Sigmoid colon (tissue), 7 donors: Measurements from ENCODE around the gene CSH1. TPM values are rescaled to one million over a fixed set of nuclear protein-coding genes. Genes with fewer than 3 reads are reported as not detected.
A peak's percentile ranks its signal among the peaks of the same experiment; 100 is the strongest.
"Not testable (repeated sequence)": the region's sequence is repeated elsewhere in the genome, so short reads cannot be mapped to it uniquely, and the experiment has no call there.

Experiments used
- DNase-seq: peaks from one replicate; pipeline ENCODE4 v3.0.0-alpha.2; 2019
- H3K27ac ChIP-seq, 4 donors: fragments of 200-600 bp; sonication (generic); one replicate each; pipeline ENCODE4 v1.5.1; 2016 to 2019; ENCODE audit warnings: mild to moderate bottlenecking in 1 of 4
- H3K27me3 ChIP-seq, 3 donors: fragments of 200-600 bp; sonication (generic); one replicate each; pipeline ENCODE4 v1.5.1; 2019; ENCODE audit warnings: mild to moderate bottlenecking in 1 of 3
- H3K36me3 ChIP-seq, 4 donors: fragments of 200-600 bp; sonication (generic); one replicate each; pipeline ENCODE4 v1.5.1; 2016 to 2019
- H3K4me1 ChIP-seq, 4 donors: fragments of 200-600 bp; sonication (generic); one replicate each; pipeline ENCODE4 v1.5.1; 2017 to 2019
- H3K4me3 ChIP-seq, 4 donors: fragments of 200-600 bp; sonication (generic); one replicate each; pipeline ENCODE4 v1.5.1; 2017 to 2019; ENCODE audit warnings: mild to moderate bottlenecking in 2 of 4, moderate library complexity in 1 of 4
- H3K9me3 ChIP-seq, 4 donors: fragments of 200-600 bp in 3 of 4; sonication (generic) in 3 of 4; one replicate each; pipeline versions ENCODE4 v1.5.1 to v1.6.1; 2013 to 2019
- CTCF ChIP-seq, 4 experiments: fragments of 450-650 bp in 3 of 4; fragments of 200-600 bp in 1 of 4; IDR thresholded peaks; one replicate each; pipeline ENCODE4 v1.5.1; 2016 to 2019; ENCODE audit warnings: antibody characterized with exemption in 4 of 4, mild to moderate bottlenecking in 3 of 4, moderate library complexity in 2 of 4
- EP300 ChIP-seq, 4 donors: sonication (generic); formaldehyde crosslinking; IDR thresholded peaks; one replicate each; pipeline ENCODE4 v1.6.1; 2017; ENCODE audit warnings: antibody characterized with exemption in 4 of 4
- POLR2A ChIP-seq, 2 donors: fragments of 450-650 bp; IDR thresholded peaks; one replicate each; pipeline ENCODE4 v1.6.1; 2016; ENCODE audit warnings: antibody characterized with exemption in 2 of 2, mild to moderate bottlenecking in 2 of 2, moderate library complexity in 2 of 2
- POLR2AphosphoS5 ChIP-seq, 4 donors: sonication (generic); formaldehyde crosslinking; IDR thresholded peaks; one replicate each; pipeline ENCODE4 v1.6.1; 2017; ENCODE audit warnings: antibody characterized with exemption in 4 of 4
- WGBS, 2 donors: extraction: QIAGEN DNeasy Blood & Tissue Kit; methylation state at CpG; one replicate each; pipeline ENCODE4 v1.1.7; 2013; 5-methylcytosine and 5-hydroxymethylcytosine counted together
- intact Hi-C: fragments of 100-400 bp; cut with DNase I; formaldehyde crosslinking; loops from one replicate; pipeline ENCODE4 v1.15.1; 2023
- polyA plus RNA-seq, 3 donors: library from polyadenylated mRNA; stranded (reverse); fragments of 200-250 nt; gene quantifications; one replicate each; pipeline ENCODE4 v1.2.3, GENCODE V29; 2013
- total RNA-seq, 4 donors: library from RNA; depleted of rRNA; stranded (reverse); fragments of >200 nt; gene quantifications; one replicate each; pipeline ENCODE4 v1.1.0, GENCODE V29; 2016
- donor health status: healthy with polysubstance abuse.
- donor health status: Bipolar disorder and iron deficiency.
- donor health status: healthy.

The CSH1 gene
- total and polyA plus RNA-seq, 7 donors, result not detected

DNA sequence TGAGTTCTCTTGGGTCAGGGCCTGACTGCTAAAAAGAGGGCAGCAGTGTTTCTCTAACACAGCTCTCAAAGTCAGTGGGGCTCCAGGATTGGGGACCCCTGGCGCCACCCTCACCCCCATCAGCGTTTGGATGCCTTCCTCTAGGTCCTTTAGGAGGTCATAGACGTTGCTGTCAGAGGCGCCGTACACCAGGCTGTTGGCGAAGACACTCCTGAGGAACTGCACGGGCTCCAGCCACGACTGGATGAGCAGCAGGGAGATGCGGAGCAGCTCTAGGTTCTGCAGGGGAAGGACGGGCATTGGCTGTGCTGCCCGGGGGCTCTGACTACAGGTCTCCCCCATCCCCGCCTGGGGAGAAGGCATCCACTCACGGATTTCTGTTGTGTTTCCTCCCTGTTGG is 21.3 kb upstream of the CSH1 start:
- H3K36me3 ChIP-seq, result no peaks in the 10 kb centered on the region
- intact Hi-C loops, result loop anchor here (2.0 kb wide), 1 partner anchor 109 kb away; no protein-coding TSS in a partner anchor
- H3K27me3 ChIP-seq, result peaks cover 0 to 6% (median 0%) of the 10 kb centered on the region in 3 donors
- no peaks in the 10 kb centered on the region for H3K4me1 ChIP-seq
- 77 to 86% methylated on average over 13 of the region's 13 CpGs for WGBS, 2 donors
- H3K9me3 ChIP-seq, result no peaks in the 10 kb centered on the region
- H3K27ac ChIP-seq, result no peak overlapping the region
- TF ChIP-seq EP300 (IDR thresholded peaks at IDR 0.05) (no peak), POLR2A (IDR thresholded peaks at IDR 0.05) (no peak), CTCF (IDR thresholded peaks at IDR 0.05) (no peak), POLR2AphosphoS5 (IDR thresholded peaks at IDR 0.05) (no peak)
- H3K4me3 ChIP-seq, result no peak overlapping the region
- DNase-seq, result no peak

DNA sequence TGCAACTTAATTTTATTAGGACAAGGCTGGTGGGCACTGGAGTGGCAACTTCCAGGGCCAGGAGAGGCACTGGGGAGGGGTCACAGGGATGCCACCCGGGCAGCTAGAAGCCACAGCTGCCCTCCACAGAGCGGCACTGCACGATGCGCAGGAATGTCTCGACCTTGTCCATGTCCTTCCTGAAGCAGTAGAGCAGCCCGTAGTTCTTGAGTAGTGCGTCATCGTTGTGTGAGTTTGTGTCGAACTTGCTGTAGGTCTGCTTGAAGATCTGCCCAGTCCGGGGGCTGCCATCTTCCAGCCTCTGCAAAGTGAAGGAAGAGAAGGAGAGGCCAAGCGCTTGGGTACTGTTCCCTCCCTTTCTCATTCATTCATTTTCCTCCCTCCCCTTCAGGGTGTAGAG is 20.8 kb upstream of the CSH1 start:
- H3K4me1 ChIP-seq, intact Hi-C loops, H3K27ac ChIP-seq, H3K27me3 ChIP-seq, H3K36me3 ChIP-seq, H3K4me3 ChIP-seq, DNase-seq, H3K9me3 ChIP-seq: not testable (repeated sequence)
- 86 to 96% methylated on average over 11 of the region's 11 CpGs for WGBS, 2 donors

DNA sequence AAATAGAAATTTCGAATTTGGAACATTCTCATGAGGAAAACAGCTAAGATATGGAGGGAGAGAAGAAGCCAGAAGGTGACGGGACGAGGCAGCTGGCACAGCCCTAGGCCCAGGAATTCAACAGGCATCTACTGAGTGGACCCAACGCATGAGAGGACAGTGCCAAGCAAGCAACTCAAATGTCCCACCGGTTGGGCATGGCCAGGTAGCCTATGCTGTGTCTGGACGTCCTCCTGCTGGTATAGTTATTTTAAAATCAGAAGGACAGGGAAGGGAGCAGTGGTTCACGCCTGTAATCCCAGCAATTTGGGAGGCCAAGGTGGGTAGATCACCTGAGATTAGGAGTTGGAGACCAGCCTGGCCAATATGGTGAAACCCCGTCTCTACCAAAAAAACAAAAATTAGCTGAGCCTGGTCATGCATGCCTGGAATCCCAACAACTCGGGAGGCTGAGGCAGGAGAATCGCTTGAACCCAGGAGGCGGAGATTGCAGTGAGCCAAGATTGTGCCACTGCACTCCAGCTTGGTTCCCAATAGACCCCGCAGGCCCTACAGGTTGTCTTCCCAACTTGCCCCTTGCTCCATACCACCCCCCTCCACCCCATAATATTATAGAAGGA is 20.3 kb upstream of the CSH1 start:
- TF ChIP-seq POLR2AphosphoS5 (IDR thresholded peaks at IDR 0.05) (no peak), EP300 (IDR thresholded peaks at IDR 0.05) (no peak), POLR2A (IDR thresholded peaks at IDR 0.05) (no peak), CTCF (IDR thresholded peaks at IDR 0.05) (no peak)
- Histone ChIP-seq H3K27ac (no peak overlapping the region), H3K4me3 (no peak overlapping the region), H3K9me3 (no peaks in the 10 kb centered on the region), H3K4me1 (no peaks in the 10 kb centered on the region), H3K27me3 (peaks cover 0 to 6% (median 0%) of the 10 kb centered on the region in 3 donors), H3K36me3 (no peaks in the 10 kb centered on the region)
- DNase-seq, result no peak
- intact Hi-C loops, result no loop called here
- 82 to 89% methylated on average over 12 of the region's 12 CpGs for WGBS, 2 donors

- H3K4me1 ChIP-seq, DNase-seq, H3K9me3 ChIP-seq, H3K36me3 ChIP-seq, intact Hi-C loops, H3K27ac ChIP-seq, H3K4me3 ChIP-seq: not testable (repeated sequence)
- H3K27me3 ChIP-seq, result peaks cover 0 to 11% (median 0%) of the 10 kb centered on the region in 3 donors
- WGBS, 2 donors, result 63 to 66% methylated on average over 10 of the region's 10 CpGs
These were observed 19.4 kb upstream of the CSH1 start for GRCh38 chr17:63915753-63916152.

DNA sequence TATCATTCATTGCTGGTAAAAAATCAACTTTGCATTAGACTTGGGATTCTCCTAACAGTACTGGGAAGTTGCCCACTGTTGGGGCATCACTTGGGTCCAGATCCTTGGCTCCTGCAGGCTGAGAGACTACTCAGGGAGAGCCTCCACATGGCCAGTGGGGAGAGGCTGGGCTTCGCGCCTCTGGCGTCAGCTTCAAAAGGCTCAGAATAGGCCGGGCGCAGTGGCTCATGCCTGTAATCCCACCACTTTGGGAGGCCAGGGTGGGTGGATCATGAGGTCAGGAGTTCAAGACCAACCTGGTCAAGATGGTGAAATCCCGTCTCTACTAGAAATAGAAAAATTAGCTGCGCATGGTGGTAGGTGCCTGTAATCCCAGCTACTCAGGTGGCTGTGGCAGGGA is 18.1 kb upstream of the CSH1 start:
- H3K4me3 ChIP-seq, result no peak overlapping the region
- TF ChIP-seq POLR2AphosphoS5 (IDR thresholded peaks at IDR 0.05) (no peak), CTCF (IDR thresholded peaks at IDR 0.05) (no peak), POLR2A (IDR thresholded peaks at IDR 0.05) (no peak), EP300 (IDR thresholded peaks at IDR 0.05) (no peak)
- no peaks in the 10 kb centered on the region for H3K36me3 ChIP-seq
- no peaks in the 10 kb centered on the region for H3K9me3 ChIP-seq
- peaks cover 0 to 11% (median 0%) of the 10 kb centered on the region in 3 donors for H3K27me3 ChIP-seq
- H3K27ac ChIP-seq, result no peak overlapping the region
- 93 to 94% methylated on average over 7 of the region's 7 CpGs for WGBS, 2 donors
- intact Hi-C loops, result loop anchor here (5.0 kb wide), 1 partner anchor 78 kb away; no protein-coding TSS in a partner anchor
- no peaks in the 10 kb centered on the region for H3K4me1 ChIP-seq
- DNase-seq, result no peak

GRCh38 chr17:63911657-63912100 is 15.3 kb upstream of the CSH1 start:
- no peak overlapping the region for H3K27ac ChIP-seq
- H3K36me3 ChIP-seq, result no peaks in the 10 kb centered on the region
- H3K9me3 ChIP-seq, result no peaks in the 10 kb centered on the region
- H3K4me1 ChIP-seq, result no peaks in the 10 kb centered on the region
- no peak overlapping the region for H3K4me3 ChIP-seq
- intact Hi-C loops, result loop anchor here (5.0 kb wide), 1 partner anchor 81 kb away; no protein-coding TSS in a partner anchor
- H3K27me3 ChIP-seq, result peaks cover 0 to 5% (median 0%) of the 10 kb centered on the region in 3 donors
- no peak for DNase-seq
- TF ChIP-seq CTCF (IDR thresholded peaks at IDR 0.05) (peak; percentile 8 to 85 (median 34)), EP300 (IDR thresholded peaks at IDR 0.05) (no peak)
- 44 to 50% methylated on average over 7 to 8 of the region's 8 CpGs for whole genome bisulfite sequencing, 2 donors
